MM.1S (cell line): Measurements from ENCODE around the gene PRKG2.

Experiments
- DNase-seq: peaks from one replicate; pipeline ENCODE4 v3.0.0-alpha.2; 2015
- H2AFZ ChIP-seq: fragments of 300-600 bp; sonication (generic); 2 replicates; pipeline ENCODE4 v1.6.0; 2016; ENCODE audit warnings: antibody characterized with exemption, low read length
- H3F3A ChIP-seq: fragments of 300-600 bp; sonication (generic); 2 replicates; pipeline ENCODE4 v1.6.1; 2016; ENCODE audit warnings: mild to moderate bottlenecking, antibody characterized with exemption, low read length, moderate library complexity, mixed read lengths; ENCODE audit not compliant: insufficient read depth
- H3K27ac ChIP-seq: fragments of 300-600 bp; sonication (generic); 2 replicates; pipeline ENCODE4 v1.5.1; 2016; ENCODE audit warnings: mild to moderate bottlenecking, low read length
- H3K27me3 ChIP-seq: fragments of 300-600 bp; sonication (generic); replicated peaks from 2 replicates; pipeline ENCODE4 v1.6.0; 2016; ENCODE audit warnings: low read length; ENCODE audit not compliant: insufficient read depth
- H3K36me3 ChIP-seq: fragments of 300-600 bp; sonication (generic); replicated peaks from 2 replicates; pipeline ENCODE4 v1.6.1; 2016; ENCODE audit warnings: mild to moderate bottlenecking, low read length, mixed read lengths; ENCODE audit not compliant: insufficient read depth
- H3K4me1 ChIP-seq: fragments of 300-600 bp; sonication (generic); 2 replicates; pipeline ENCODE4 v1.6.1; 2016; ENCODE audit warnings: low read length, mixed read lengths
- H3K4me2 ChIP-seq: fragments of 300-600 bp; sonication (generic); 2 replicates; pipeline ENCODE4 v1.6.0; 2016; ENCODE audit warnings: low read depth, low read length
- H3K4me3 ChIP-seq: fragments of 300-600 bp; sonication (generic); 2 replicates; pipeline ENCODE4 v1.5.1; 2016; ENCODE audit warnings: low read length, mixed read lengths
- H3K79me2 ChIP-seq: fragments of 300-600 bp; sonication (generic); 2 replicates; pipeline ENCODE4 v1.6.1; 2016; ENCODE audit warnings: mixed run types, low read length, mixed read lengths
- H3K9ac ChIP-seq: fragments of 300-600 bp; sonication (generic); 2 replicates; pipeline ENCODE4 v1.6.1; 2016; ENCODE audit warnings: low read length, mixed read lengths
- H3K9me2 ChIP-seq: fragments of 300-600 bp; sonication (generic); replicated peaks from 2 replicates; pipeline ENCODE4 v1.6.1; 2016; ENCODE audit warnings: mild to moderate bottlenecking, low read length, mixed read lengths; ENCODE audit not compliant: insufficient read depth
- H3K9me3 ChIP-seq: fragments of 300-600 bp; sonication (generic); replicated peaks from 2 replicates; pipeline ENCODE4 v1.6.1; 2016; ENCODE audit warnings: mild to moderate bottlenecking, low read length, mixed read lengths; ENCODE audit not compliant: insufficient read depth
- H4K20me1 ChIP-seq: fragments of 300-600 bp; sonication (generic); 2 replicates; pipeline ENCODE4 v1.6.1; 2016; ENCODE audit warnings: mild to moderate bottlenecking, low read length, moderate library complexity, mixed read lengths; ENCODE audit not compliant: insufficient read depth
- CTCF ChIP-seq: fragments of 300-600 bp; sonication (generic); IDR thresholded peaks from 2 replicates; pipeline ENCODE4 v1.5.1; 2016; ENCODE audit warnings: antibody characterized with exemption, low read length, mixed read lengths
- EZH2 ChIP-seq: fragments of 300-600 bp; sonication (generic); optimal IDR thresholded peaks from 2 replicates; pipeline ENCODE3; 2017; ENCODE audit warnings: low read depth, mild to moderate bottlenecking, antibody characterized with exemption, low read length, mixed read lengths
- EZH2phosphoT487 ChIP-seq: fragments of 300-600 bp; sonication (generic); IDR thresholded peaks from 2 replicates; pipeline ENCODE4 v1.6.1; 2018; ENCODE audit warnings: antibody characterized with exemption, low read length

PRKG2 gene

DNA sequence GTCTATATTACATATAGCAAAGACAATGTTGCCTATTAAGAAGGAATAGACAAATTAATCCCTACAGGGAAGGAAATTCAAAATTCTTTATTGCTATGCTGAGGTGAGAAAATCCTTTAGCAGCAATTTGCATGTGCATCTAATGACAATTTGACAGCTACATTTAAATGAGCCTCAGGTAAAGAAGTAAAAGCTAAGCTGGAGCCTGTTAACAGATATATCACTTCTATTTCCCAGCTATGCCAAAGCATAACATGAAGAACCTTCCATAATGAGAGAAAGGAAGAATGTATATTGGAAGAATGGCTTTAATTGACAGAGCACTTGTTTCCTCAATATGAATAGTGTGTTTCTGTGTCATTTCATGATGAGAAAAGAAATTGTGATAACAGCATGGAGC, 112.9 kb downstream of the PRKG2 start:
- TF ChIP-seq CTCF (no peak), EZH2 (no peak), EZH2phosphoT487 (no peak)

DNA sequence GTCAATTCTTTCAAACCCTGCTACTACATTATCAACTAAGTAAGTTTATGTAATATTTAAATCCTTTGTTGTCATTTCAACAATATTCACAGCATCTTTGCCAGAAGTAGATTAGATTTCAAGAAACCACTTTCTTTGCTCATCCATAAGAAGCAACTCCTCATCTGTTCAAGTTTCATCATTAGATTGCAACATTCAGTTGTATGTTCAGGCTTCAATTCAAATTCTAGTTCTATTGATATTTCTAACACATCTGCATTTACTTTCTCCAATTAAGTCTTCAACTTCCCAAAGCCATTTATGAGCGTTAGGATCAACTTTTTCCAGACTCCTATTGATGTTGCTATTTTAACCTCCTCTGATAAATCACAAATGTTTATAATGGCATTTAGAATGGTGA, 118.5 kb downstream of the PRKG2 start:
- no peak overlapping the region for H3K27ac ChIP-seq

More for the DNA sequence above, 112.9 kb downstream of the PRKG2 start:
- Histone ChIP-seq H2AFZ (no peak overlapping the region), H3K4me1 (no peaks in the 10 kb centered on the region), H3K9ac (no peak overlapping the region), H3F3A (no peaks in the 10 kb centered on the region), H3K36me3 (no peaks in the 10 kb centered on the region), H3K27ac (no peak overlapping the region), H3K4me3 (no peak overlapping the region), H3K4me2 (no peak overlapping the region), H3K9me3 (no peaks in the 10 kb centered on the region), H4K20me1 (no peaks in the 10 kb centered on the region), H3K79me2 (no peaks in the 10 kb centered on the region), H3K27me3 (no peaks in the 10 kb centered on the region), H3K9me2 (no peaks in the 10 kb centered on the region)
- no peak for DNase-seq

GRCh38 chr4:81095389-81095788, 119.6 kb downstream of the PRKG2 start:
- no peak for DNase-seq
- Histone ChIP-seq H3F3A (no peaks in the 10 kb centered on the region), H3K4me3 (no peak overlapping the region), H3K79me2 (no peaks in the 10 kb centered on the region), H3K27ac (no peak overlapping the region), H3K27me3 (no peaks in the 10 kb centered on the region), H2AFZ (no peak overlapping the region), H3K4me2 (no peak overlapping the region), H3K9me2 (no peaks in the 10 kb centered on the region), H3K9me3 (no peaks in the 10 kb centered on the region), H3K36me3 (no peaks in the 10 kb centered on the region), H3K9ac (no peak overlapping the region), H3K4me1 (no peaks in the 10 kb centered on the region), H4K20me1 (no peaks in the 10 kb centered on the region)
- TF ChIP-seq EZH2phosphoT487 (no peak), CTCF (no peak), EZH2 (no peak)

More for the DNA sequence above, 118.5 kb downstream of the PRKG2 start:
- H2AFZ ChIP-seq = no peak overlapping the region
- H3K36me3 ChIP-seq = no peaks in the 10 kb centered on the region
- no peaks in the 10 kb centered on the region for H4K20me1 ChIP-seq
- no peaks in the 10 kb centered on the region for H3K27me3 ChIP-seq
- no peaks in the 10 kb centered on the region for H3K79me2 ChIP-seq
- H3K4me3 ChIP-seq = no peak overlapping the region
- no peak overlapping the region for H3K4me2 ChIP-seq
- no peak overlapping the region for H3K9ac ChIP-seq
- H3K4me1 ChIP-seq = no peaks in the 10 kb centered on the region
- H3K9me2 ChIP-seq = no peaks in the 10 kb centered on the region
- TF ChIP-seq EZH2 (no peak), EZH2phosphoT487 (no peak), CTCF (no peak)
- no peaks in the 10 kb centered on the region for H3F3A ChIP-seq
- DNase-seq = no peak
- H3K9me3 ChIP-seq = no peaks in the 10 kb centered on the region
